HG03039 (cell line): ENCODE measurements around the gene TNNT1.
"Not testable (repeated sequence)": the region's sequence is repeated elsewhere in the genome, so short reads cannot be mapped to it uniquely, and the experiment has no call there.

ENCODE experiments used
- ATAC-seq: cut with Tn5 transposase; IDR thresholded peaks from one replicate; pipeline ENCODE4 v1.9.1; 2021; ENCODE audit warnings: mild to moderate bottlenecking, moderate library complexity; ENCODE audit not compliant: unreplicated experiment

Gene TNNT1

GRCh38 chr19:55112777-55113569 lies 36.0 kb downstream of the TNNT1 start:
- no peak for ATAC-seq

GRCh38 chr19:55112246-55112776 lies 36.7 kb downstream of the TNNT1 start:
- no peak for ATAC-seq

- ATAC-seq, result no peak
These were observed 37.7 kb downstream of the TNNT1 start for GRCh38 chr19:55111238-55111831.

GRCh38 chr19:55109527-55110291 lies 39.3 kb downstream of the TNNT1 start:
- ATAC-seq, result no peak

- not testable (repeated sequence) for ATAC-seq
These were observed 41.8 kb downstream of the TNNT1 start for GRCh38 chr19:55107252-55107651.

- ATAC-seq, result no peak
These were observed 42.4 kb downstream of the TNNT1 start for GRCh38 chr19:55106591-55106990.

- no peak for ATAC-seq
These were observed 43.8 kb downstream of the TNNT1 start for GRCh38 chr19:55105237-55105636.

GRCh38 chr19:55103190-55103589 lies 45.8 kb downstream of the TNNT1 start:
- ATAC-seq, result no peak

GRCh38 chr19:55101261-55101660 lies 47.7 kb downstream of the TNNT1 start:
- no peak for ATAC-seq

GRCh38 chr19:55099557-55100506 lies 49.2 kb downstream of the TNNT1 start:
- ATAC-seq, result no peak

- no peak for ATAC-seq
These were observed 50.1 kb downstream of the TNNT1 start for GRCh38 chr19:55098716-55099556.

GRCh38 chr19:55097864-55098715 lies 50.9 kb downstream of the TNNT1 start:
- ATAC-seq, result no peak

GRCh38 chr19:55096061-55096701 lies 52.8 kb downstream of the TNNT1 start:
- ATAC-seq, result no peak

GRCh38 chr19:55095260-55096060 lies 53.5 kb downstream of the TNNT1 start:
- no peak for ATAC-seq

- ATAC-seq, result no peak
These were observed 54.3 kb downstream of the TNNT1 start for GRCh38 chr19:55094456-55095259.
